Mucosa of descending colon (tissue), 3 donors: ENCODE measurements around the gene AADAC. TPM values are rescaled to one million over a fixed set of nuclear protein-coding genes. Genes with fewer than 3 reads are reported as not detected.

ENCODE experiments used
- ATAC-seq: fragments of 200-7000 bp; cut with Tn5 transposase; one replicate; pipeline ENCODE4 v1.9.1; 2020; ENCODE audit warnings: mild to moderate bottlenecking, moderate library complexity
- DNase-seq, 3 donors: peaks; one replicate each; pipeline ENCODE4 v3.0.0-alpha.2; 2020
- H3K36me3 ChIP-seq: fragments of 200-600 bp; one replicate; pipeline ENCODE4 v1.8.0; 2021; ENCODE audit warnings: low read depth, mild to moderate bottlenecking
- H3K4me1 ChIP-seq: fragments of 200-600 bp; one replicate; pipeline ENCODE4 v1.8.0; 2021; ENCODE audit warnings: low read depth, mild to moderate bottlenecking
- H3K4me3 ChIP-seq: fragments of 200-600 bp; one replicate; pipeline ENCODE4 v1.8.0; 2021; ENCODE audit warnings: mild to moderate bottlenecking
- H3K9me3 ChIP-seq: fragments of 200-600 bp; one replicate; pipeline ENCODE4 v1.8.0; 2021; ENCODE audit warnings: mild to moderate bottlenecking
- intact Hi-C, 2 donors: fragments of 100-400 bp; cut with DNase I in 1 of 2; cut with micrococcal nuclease in 1 of 2; formaldehyde crosslinking; loops; one replicate each; pipeline versions ENCODE4 v1.11.0 to v1.11.1; 2022; cut with DNase I, micrococcal nuclease
- total RNA-seq, 3 donors: library from RNA; stranded (reverse); fragmentation: NEBNext Ultra II Directional in 2 of 3; extraction: Animal tissue kit (Norgen Biotek cat#: 25700) in 2 of 3; gene quantifications; one replicate each; pipeline versions ENCODE4 v1.2.1 to v1.2.4, GENCODE V29; 2021 to 2023
- TF ChIP-seq, protein P1 (sequence below): fragments of 200-600 bp; IDR thresholded peaks from one replicate; pipeline ENCODE4 v1.8.0; 2022; ENCODE audit warnings: antibody characterized with exemption, mild to moderate bottlenecking
- donor health status: DM: no; HTN: no; CAD: no; lungs with moderate emphysema.
- donor health status: DM: no; HTN: no; CAD: no.
- donor health status: DM: no; HTN: yes; CAD: no.

AADAC gene
- total RNA-seq, 3 donors from 2014 or later, result 0.19 to 0.35 TPM; not detected in 1

DNA sequence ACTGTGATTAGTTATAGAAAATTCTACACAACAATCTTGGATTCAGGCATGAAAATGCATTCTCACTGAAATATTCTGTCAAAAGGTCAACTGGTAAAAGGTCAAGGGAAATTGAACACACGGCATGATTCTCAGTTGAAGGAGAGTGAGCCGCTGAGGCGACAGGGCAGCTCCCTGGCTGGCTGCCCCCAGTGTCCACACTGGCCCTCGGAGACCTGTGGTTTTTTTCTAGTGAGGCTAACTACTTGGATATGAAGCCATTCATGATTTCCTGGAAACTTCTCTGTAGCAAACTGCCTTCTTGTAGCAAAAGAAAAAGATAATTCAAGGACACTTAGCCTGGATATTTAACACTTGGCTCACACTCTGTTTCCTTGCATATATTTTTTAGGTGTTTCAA is 43.0 kb upstream of the AADAC start:
- intact Hi-C loops, result no loop called here
- DNase-seq (peak; percentile 51 to 62 (median 55)), ATAC-seq (peak; percentile 83)
- no peaks in the 10 kb centered on the region for H3K36me3 ChIP-seq
- no peaks in the 10 kb centered on the region for H3K9me3 ChIP-seq
- H3K4me1 ChIP-seq, result no peaks in the 10 kb centered on the region
- TF ChIP-seq, protein P1, sequence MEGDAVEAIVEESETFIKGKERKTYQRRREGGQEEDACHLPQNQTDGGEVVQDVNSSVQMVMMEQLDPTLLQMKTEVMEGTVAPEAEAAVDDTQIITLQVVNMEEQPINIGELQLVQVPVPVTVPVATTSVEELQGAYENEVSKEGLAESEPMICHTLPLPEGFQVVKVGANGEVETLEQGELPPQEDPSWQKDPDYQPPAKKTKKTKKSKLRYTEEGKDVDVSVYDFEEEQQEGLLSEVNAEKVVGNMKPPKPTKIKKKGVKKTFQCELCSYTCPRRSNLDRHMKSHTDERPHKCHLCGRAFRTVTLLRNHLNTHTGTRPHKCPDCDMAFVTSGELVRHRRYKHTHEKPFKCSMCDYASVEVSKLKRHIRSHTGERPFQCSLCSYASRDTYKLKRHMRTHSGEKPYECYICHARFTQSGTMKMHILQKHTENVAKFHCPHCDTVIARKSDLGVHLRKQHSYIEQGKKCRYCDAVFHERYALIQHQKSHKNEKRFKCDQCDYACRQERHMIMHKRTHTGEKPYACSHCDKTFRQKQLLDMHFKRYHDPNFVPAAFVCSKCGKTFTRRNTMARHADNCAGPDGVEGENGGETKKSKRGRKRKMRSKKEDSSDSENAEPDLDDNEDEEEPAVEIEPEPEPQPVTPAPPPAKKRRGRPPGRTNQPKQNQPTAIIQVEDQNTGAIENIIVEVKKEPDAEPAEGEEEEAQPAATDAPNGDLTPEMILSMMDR, result no peak
- H3K4me3 ChIP-seq, result no peak overlapping the region

DNA sequence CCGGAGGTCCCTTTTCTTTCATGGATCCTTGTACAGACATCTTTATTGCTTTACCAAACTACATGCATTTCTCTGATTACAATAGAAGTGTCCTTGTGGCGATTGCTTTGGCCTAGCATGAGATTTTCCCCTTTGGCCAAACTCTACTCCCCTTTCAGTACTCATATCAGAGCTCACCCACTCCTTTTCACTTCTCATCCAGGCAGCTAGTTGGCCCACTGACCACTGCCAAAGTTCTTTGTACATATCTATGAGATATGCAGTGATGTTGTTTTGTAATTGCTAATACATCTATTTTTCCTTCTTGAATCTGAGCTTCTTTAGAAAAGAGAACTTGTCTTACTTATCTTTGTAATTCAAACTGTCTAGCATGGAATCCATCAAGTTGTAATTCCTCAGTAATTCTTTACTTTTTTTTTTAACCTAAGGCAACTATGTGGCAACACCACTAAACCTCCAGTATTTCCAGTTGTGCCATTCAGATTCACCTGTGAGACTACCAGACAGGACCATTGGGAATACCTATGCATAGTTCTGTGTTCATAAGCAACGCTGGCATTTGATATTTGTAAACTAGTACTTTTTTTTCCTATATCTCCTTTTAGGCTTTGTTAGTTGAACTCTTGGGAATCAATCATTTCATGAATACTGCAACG is 41.0 kb upstream of the AADAC start:
- H3K4me1 ChIP-seq, result no peaks in the 10 kb centered on the region
- no peak overlapping the region for H3K4me3 ChIP-seq
- ATAC-seq, result no peak
- H3K9me3 ChIP-seq, result no peaks in the 10 kb centered on the region
- no peaks in the 10 kb centered on the region for H3K36me3 ChIP-seq
- DNase-seq, result no peak
- intact Hi-C loops, result no loop called here
- TF ChIP-seq, protein P1, result no peak

DNA sequence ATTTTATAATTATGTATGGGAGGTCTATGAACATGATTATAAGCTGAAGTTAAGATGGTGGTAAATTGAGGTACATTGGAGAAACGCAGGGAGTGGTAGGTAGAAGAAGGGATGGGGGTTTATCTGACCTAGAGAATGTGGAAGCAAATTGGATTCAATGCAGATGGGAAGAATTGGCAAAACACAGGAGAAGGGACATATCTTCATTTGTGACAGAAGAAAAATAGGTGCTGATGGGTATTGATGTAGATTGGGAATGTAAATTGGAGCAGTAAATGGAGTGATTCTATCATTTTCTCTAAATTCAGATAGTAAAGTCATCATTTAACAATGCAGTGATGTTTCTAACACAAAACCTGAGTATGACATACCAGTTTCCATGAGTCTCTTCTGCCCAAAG is 39.7 kb upstream of the AADAC start:
- DNase-seq (no peak), ATAC-seq (no peak)
- no peaks in the 10 kb centered on the region for H3K9me3 ChIP-seq
- H3K4me3 ChIP-seq, result no peak overlapping the region
- no peaks in the 10 kb centered on the region for H3K36me3 ChIP-seq
- TF ChIP-seq, protein P1, result no peak
- H3K4me1 ChIP-seq, result peaks cover under 1% of the 10 kb centered on the region
- intact Hi-C loops, result no loop called here

DNA sequence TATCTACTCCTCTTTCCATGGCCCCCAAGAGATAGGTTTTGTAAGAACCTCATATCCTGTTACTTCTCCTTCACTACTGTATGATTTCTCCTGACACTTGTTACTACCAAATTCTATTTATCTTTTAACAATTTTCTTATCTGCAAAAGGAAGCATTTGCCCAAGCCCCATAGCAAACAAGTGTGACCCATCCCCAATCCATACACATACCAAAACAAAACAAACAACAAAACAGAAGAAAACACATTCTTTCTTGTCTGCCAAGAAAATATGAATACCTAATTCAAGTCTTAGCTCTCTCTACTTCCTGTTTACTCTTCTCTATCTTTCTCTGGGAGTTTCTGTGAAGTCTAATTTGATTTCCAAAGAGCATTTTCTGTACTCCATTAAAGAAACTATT is 39.0 kb upstream of the AADAC start:
- intact Hi-C loops, result no loop called here
- Histone ChIP-seq H3K4me1 (peaks cover 6% of the 10 kb centered on the region), H3K4me3 (no peak overlapping the region), H3K36me3 (no peaks in the 10 kb centered on the region), H3K9me3 (no peaks in the 10 kb centered on the region)
- TF ChIP-seq, protein P1, result no peak
- DNase-seq, result no peak
- no peak for ATAC-seq

DNA sequence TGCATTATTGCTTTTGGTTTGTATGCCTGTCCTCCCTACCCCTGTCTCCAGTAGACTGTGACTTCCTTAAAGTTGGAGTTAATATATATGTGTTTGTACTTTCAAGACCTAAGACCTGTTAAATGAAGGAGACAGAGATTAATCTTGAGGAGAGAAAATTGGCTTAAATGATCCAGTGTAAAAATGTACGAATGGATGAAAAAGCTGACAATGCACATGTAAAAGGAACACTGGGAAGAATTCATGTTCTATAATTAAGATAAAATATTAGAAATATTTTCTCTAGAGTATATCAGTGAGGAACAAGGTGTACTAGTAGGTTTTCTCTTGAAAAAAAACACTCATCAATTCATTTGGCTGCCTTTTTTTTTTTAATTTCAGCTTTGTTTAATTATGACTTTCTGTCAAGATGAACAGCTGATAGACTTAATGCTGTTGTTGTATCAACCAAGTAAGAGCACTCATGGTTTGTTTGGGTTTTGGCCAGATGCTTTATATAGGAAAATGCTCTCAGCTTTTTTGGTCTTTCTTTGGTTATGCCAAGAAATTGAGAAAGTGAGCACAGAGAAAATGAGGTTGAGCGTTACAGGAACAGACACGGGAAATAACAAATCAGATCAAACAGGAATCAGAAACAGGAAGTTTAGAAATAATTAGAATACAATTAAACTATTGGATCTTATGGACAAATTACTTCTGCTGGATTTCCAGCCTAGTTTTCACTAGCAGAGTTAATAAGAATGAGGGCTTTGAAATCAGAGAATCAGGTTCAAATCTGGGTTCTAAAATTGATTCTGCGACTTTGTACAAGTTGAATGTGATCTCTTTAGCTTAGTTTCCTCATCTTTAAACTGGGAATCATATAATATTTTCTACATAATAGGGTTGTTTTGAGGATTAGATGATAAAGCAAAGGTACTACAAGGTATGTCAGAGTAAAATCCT is 38.3 kb upstream of the AADAC start:
- H3K4me3 ChIP-seq, result no peak overlapping the region

More for the DNA sequence above, 38.3 kb upstream of the AADAC start:
- ATAC-seq (no peak), DNase-seq (no peak)
- Histone ChIP-seq H3K36me3 (no peaks in the 10 kb centered on the region), H3K4me1 (peaks cover 6% of the 10 kb centered on the region), H3K9me3 (no peaks in the 10 kb centered on the region)
- intact Hi-C loops, result no loop called here
- TF ChIP-seq, protein P1, result no peak
